Measurements from ENCODE around the gene WDHD1. TPM values are rescaled to one million over a fixed set of nuclear protein-coding genes. Genes with fewer than 3 reads are reported as not detected.

WDHD1 gene
- total RNA-seq, 1 donor from 2014 or later, result 1.9 TPM

DNA sequence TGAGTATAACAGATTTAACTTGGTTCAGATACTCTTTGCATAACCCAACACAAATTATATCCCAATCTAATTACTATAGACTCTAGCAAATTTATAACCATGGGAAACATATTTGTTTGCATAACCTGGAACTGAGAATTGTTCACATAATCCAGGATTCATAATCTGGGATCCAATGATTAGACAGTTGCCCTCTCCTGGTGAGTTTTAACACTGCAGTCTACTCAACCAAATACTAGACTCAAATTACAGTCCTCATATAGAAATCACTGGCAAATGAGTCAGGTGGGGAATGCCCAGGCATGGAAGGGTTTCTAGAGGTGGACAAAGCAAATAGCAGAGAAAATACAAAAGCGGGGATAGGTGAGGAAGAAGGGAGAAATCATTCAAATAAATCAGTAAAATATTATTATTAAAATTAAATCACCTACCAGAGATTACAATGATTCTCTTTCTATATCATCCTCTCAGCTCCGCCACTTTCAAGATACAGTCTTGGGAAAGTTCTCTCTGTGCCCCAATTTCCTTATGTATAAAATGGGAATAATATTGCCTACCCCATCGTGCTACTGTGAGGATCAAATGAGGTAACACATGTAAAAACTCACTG is 133.6 kb downstream of the WDHD1 start:
- intact Hi-C loops (cut with DNase I), result loop anchor here (10.0 kb wide), 2 partner anchors 88 to 328 kb away; partner anchors contain the start of gene SAMD4A
- no peak for DNase-seq (ENCODE audit: missing footprints)

DNA sequence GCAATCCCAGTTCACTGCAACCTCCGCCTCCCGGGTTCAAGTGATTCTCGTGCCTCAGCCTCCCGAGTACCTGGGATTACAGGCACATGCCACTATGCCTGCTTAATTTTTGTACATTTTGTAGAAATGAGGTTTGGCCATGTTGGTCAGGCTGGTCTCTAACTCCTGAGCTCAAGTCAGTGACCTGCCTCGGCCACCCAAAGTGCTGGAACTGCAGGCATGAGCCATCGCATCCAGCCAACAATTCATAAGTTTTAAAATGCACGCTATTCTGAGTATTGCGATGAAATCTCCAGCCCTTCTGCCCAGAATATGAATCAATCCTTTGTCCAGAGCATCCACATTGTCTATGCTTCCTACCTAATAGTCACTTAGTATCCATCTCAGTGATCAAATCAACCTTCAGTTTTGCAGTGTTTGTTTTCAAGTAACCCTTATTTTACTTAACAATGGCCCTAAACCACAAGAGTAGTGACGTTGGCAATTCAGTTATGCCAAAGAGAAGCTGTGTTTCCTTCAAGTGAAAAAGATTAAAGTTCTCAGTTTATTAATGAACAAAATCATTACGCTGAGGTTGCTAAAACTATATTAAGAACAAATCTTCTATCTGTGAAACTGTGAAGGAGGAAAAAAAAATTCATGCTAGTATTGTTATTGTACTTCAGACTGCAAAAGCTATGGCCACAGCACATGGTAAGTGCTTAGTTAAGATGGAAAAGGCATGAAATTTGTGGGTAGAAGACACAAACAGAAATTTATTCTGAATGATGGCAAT is 135.2 kb downstream of the WDHD1 start:
- DNase-seq (ENCODE audit: missing footprints) (no peak), ATAC-seq (no peak)
- intact Hi-C loops (cut with DNase I), result loop anchor here (10.0 kb wide), 2 partner anchors 87 to 327 kb away; partner anchors contain the start of gene SAMD4A

More for the DNA sequence above, 133.6 kb downstream of the WDHD1 start:
- ATAC-seq, result no peak

DNA sequence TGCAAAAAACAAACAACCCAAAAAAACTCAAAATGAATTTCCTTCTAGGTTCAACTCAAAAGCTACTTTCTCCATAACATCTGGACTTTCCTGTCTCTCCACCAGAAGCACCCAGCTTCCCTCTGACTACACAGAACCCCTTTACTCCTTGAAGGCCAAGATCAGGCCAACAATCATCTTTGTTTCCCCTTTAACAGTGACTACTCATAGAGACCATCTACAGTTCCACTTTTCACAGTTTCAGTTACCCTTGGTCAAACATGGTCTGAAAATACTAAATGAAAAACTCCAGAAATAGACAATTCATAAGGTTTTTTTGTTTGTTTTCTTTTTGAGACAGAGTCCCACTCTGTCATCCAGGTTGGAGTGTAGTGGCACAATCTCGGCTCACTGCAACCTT is 136.1 kb downstream of the WDHD1 start:
- ATAC-seq (no peak), DNase-seq (ENCODE audit: missing footprints) (no peak)
- intact Hi-C loops (cut with DNase I), result loop anchor here (10.0 kb wide), 2 partner anchors 86 to 326 kb away; partner anchors contain the start of gene SAMD4A

DNA sequence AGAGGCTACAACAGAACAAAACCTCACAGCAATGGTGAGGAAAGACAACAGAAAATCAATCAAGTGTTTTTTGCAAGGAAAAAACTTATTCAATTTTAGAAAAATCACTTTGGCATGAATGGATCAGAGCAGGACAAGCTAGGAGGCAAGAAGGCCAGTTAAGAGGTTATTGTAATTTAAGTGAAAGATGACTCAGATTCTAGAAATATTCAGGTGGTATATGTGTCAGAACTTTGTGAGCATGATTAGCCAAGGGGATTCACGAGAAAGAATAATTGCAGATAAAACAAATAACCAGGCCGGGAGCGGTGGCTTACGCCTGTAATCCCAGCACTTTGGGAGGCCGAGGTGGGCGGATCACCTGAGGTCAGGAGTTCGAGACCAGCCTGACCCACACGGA is 137.0 kb downstream of the WDHD1 start:
- intact Hi-C loops (cut with DNase I), result loop anchor here (10.0 kb wide), 2 partner anchors 85 to 325 kb away; partner anchors contain the start of gene SAMD4A
- DNase-seq (ENCODE audit: missing footprints), result no peak
- no peak for ATAC-seq

Other genes starting within 250 kb of the WDHD1 start
- gene GCH1, start 124.3 kb downstream of the WDHD1 start, total RNA-seq, result 2.4 TPM
- gene SOCS4, start 137 bp upstream of the WDHD1 start, total RNA-seq, result 14.0 TPM
- 65.0 TPM for gene MAPK1IP1L, start 24.5 kb upstream of the WDHD1 start, total RNA-seq
- gene LGALS3, start 102.2 kb upstream of the WDHD1 start, total RNA-seq, result 265 TPM
- gene DLGAP5, start 164.5 kb upstream of the WDHD1 start, total RNA-seq, result 0.51 TPM
- 24.5 TPM for gene FBXO34, start 244.3 kb upstream of the WDHD1 start, total RNA-seq